Amygdala (tissue), 56 donors: Measurements from ENCODE around the gene KHK.
A peak's percentile ranks its signal among the peaks of the same experiment; 100 is the strongest.
"Not testable (repeated sequence)": the region's sequence is repeated elsewhere in the genome, so short reads cannot be mapped to it uniquely, and the experiment has no call there.

Experiments
- DNase-seq, 56 donors: peaks; one replicate each; lab custom pipeline; 2025; lab: John Stamatoyannopoulos, UW

Gene KHK

DNA sequence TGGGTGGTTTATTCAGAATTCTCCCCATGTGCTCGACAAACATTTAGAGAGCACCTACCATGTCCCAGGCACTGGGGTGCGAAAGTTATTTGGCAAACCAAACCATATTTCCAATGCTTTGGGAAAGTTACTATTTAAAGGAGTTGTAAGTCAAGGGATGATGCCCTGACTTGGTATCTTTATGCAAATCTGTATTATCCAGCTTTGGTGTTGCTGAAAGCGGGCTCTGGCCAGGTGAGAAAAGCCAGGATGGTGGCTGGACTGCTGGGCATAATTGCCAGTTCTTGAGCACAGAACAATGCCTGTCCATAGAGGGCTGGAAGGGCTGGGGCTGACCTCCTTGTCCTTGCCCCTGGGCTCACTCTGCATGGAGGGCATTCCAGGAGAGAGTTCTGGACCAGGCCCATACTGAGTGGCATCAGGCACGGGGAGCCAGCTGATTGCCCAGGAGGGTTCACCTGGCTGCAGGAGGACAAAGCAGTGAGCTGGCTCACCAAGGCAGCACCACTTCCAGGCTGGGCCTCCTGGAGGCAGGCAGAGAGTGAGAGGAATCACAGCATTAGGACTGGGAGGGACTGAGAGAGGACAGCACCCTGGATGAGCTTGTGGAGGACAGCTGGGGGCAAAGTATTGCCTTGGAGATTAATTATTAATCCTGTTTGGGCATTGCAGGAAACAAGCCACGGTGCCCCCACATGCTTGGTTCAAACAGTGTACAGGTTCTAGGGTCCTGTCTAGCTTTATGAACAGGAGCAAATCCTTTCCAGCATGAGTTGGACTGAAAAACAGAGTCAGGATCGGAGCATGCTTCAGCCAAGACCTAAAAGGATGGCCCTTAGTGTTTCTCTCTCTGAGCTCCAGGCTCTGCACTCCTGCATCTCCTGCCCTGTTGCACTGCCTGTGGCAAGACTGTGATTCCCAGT is 7.1 kb downstream of the KHK start:
- no peak for DNase-seq

DNA sequence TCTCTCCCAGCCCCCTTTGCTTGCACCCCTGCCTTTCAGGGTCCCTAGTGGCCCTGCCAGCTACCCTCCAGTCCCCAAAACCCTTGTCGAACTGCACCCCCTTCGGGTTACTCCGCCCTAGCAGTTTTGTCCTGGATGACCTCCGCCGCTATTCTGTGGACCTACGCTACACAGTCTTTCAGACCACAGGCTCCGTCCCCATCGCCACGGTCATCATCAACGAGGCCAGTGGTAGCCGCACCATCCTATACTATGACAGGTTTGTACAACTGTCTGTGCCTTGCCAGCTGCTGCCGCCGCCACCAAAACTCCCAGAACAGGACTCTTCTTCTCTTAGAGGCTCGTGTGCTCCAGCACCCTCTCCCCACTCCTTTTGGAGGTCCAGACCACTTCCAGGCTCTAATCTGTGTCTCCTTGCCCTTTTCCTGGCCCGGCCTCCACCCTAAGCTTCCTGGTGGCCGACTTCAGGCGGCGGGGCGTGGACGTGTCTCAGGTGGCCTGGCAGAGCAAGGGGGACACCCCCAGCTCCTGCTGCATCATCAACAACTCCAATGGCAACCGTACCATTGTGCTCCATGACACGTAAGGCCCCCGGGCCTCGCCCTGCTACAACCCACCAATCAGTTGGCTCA is 7.9 kb downstream of the KHK start:
- DNase-seq: no peak

- DNase-seq: no peak
These were observed 8.8 kb downstream of the KHK start for GRCh38 chr2:27095427-27095744.

DNA sequence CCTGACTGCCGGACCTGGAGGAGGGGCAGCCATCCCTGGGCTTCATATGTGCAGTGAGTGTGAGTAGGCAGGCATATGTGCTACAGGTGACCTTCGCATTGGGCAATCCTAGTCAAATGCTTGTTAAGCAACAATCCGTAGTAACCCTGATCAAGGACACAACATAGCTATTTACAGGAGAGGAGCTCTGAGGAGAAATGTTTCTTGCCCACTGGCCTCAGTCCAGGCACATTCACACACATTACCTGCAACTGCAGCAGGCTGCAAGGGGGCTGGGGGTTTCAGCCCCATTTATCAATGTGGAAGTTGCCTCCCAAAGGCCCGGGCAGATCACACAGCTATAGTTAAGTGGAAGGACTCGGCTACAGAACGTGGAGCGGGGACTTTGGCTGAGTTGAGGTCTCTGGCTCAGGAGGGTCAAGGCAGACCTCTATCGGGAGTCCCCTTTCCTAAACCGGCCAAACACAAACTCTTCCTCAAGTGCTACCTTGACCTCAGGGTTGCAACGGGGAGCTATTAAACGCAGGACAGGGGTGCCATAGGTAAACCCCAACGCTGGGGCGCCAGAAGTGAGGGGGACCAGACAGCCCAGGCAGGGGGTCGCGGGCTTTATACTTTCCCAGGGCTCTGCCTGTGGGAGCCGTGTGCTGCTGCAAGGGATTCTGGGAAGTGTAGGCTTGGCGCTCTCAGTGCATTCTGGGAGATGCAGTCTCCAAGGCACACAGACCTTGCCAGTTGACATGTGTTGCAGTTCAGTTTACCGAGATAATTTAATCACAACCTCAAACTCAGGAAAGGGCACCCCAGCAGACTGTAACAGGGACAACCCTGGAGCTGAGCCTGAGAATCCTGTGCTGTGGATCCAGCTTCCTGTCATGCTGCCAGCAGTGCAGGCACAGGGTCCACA is 9.4 kb downstream of the KHK start:
- peak in 45 of 56 donors; percentile 22 to 82 (median 51) for DNase-seq

DNA sequence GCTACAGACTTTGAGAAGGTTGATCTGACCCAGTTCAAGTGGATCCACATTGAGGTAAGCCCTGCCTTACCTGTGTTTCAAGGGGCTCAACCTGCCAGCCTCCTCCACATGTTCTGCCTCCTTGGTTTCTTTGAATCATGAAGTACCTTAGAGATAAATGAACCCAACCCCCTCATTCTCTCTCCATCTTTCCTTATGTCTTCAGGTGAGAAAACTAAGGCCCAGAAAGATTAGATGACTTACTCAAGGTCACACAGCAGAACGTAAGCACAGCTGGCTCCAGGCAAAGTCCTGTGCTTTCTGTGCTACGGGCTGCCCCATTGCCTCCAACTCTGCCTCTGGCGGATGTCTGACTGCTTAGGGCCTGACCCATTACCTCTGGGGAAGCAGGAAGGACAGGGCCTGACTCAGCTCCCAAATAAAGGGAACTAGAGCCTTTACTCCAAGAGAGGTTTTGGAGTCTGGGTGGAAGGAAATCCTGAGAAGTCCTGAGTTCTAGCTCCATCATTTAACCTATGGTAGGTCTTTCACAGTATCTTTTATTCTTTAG is 10.3 kb downstream of the KHK start:
- DNase-seq: no peak

- DNase-seq: no peak
These were observed 10.8 kb downstream of the KHK start for GRCh38 chr2:27097341-27097740.

- no peak for DNase-seq
These were observed 12.9 kb downstream of the KHK start for GRCh38 chr2:27099334-27099955.

DNA sequence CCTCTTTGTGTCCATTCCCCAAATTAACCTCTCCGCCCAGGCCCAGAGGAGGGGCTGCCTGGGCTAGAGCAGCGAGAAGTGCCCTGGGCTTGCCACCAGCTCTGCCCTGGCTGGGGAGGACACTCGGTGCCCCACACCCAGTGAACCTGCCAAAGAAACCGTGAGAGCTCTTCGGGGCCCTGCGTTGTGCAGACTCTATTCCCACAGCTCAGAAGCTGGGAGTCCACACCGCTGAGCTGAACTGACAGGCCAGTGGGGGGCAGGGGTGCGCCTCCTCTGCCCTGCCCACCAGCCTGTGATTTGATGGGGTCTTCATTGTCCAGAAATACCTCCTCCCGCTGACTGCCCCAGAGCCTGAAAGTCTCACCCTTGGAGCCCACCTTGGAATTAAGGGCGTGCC is 13.5 kb downstream of the KHK start:
- no peak for DNase-seq

DNA sequence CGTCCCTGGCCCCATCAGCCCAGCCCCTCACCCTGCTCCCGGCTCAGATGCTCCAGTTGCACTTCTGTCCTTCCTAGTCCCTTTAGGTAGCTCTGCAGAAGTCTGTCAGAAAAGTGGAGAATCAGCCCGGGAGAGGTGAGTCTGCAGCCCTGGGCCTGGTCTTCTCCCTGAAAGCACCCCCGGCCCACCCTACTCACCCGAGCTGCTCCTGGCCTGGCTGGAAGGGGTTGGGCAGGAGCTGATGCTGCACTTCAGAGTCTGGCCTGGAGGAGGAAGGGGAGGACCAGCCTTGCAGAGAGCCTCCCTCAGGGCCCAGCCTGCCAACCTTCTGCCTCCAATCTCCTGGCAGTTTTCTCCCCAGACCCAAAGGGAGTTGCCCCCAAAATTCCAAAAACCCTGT is 15.8 kb downstream of the KHK start:
- no peak for DNase-seq

GRCh38 chr2:27105981-27106380 is 19.4 kb downstream of the KHK start:
- DNase-seq: no peak

- DNase-seq: no peak
These were observed 21.6 kb downstream of the KHK start for GRCh38 chr2:27108221-27108620.

DNA sequence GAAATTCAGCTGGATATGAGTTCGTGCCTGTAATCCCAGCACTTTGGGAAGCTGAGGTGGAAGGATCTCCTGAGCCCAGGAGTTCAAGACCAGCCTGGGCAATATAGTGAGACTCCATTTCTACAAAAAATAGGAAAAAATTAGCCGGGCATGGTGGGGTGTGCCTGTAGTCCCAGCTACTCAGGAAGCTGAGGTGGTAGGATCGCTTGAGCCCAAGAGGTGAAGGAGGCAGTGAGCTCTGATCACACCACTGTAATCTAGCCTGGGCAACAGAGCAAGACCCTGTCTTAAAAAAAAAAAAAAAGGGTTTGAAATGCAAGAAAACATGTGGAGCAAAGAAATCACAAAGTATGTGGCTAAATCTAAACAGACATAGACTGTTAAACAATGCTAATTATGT is 22.5 kb downstream of the KHK start:
- DNase-seq: no peak

DNA sequence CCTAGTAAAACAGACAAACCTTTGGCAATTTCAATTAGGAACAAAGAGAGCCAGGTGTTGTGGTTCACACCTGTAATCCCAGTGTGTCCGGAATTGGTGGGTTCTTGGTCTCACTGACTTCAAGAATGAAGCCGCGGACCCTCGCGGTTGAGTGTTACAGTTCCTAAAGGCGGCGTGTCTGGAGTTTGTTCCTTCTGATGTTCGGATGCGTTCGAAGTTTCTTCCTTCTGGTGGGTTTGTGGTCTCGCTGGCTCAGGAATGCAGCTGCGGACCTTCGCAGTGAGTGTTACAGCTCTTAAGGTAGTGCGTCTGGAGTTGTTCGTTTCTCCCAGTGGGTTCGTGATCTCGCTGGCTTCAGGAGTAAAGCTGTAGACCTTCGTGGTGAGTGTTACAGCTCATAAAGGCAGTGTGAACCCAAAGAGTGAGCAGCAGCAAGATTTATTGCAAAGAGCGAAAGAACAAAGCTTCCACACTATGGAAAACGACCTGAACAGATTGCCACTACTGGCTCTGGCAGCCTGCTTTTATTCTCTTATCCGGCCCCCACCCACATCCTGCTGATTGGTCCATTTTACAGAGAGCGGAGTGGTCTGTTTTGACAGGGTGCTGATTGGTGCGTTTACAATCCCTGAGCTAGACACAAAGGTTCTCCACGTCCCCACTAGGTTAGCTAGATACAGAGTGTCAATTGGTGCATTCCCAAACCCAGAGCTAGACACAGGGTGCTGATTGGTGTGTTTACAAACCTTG is 24.2 kb downstream of the KHK start:
- not testable (repeated sequence) for DNase-seq

- DNase-seq: not testable (repeated sequence)
These were observed 25.0 kb downstream of the KHK start for GRCh38 chr2:27111392-27112078.

GRCh38 chr2:27115519-27115918 is 28.9 kb downstream of the KHK start:
- no peak for DNase-seq

- no peak for DNase-seq
These were observed 31.5 kb downstream of the KHK start for GRCh38 chr2:27117995-27118524.

DNA sequence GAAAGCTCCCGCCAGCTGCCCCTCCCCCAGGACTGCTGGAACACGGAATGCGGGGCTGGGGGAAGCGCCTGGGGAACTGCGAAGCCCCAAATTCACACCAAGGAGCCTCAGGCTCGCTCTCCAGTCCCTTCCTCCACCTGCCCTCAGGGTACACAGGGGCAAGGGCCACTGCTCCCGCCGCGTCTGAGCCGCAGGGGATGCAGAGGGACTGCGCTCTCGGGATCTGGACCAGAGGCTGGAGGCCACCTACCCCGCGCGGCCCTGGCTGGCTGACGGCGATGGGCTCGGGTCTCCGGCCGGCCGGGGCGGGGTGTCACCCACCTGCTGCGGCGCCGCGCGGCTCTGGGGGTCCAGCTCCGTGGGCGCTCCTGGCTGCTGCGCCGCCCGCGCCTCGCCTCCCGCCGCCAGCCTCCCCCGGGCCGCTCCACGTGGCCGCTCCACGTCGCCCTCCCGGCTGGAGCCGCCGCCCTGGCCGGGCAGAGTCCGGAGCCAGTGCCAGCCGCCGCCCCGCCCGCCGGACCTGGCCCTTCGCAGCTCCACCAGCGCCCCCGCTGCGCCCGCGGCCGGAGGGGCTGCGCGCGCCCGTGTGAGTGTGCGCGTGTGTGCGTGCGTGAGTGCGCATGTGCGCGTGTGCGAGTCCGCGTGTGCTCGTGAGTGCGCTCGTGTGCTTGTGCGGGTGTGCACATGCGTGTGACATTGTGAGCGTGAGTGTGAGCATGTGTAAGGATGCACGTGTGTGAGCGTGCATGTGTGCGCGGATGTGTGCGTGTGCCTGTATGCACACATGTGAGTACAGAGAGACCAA is 32.2 kb downstream of the KHK start, which contains the start of gene CGREF1:
Gene CGREF1 (minus strand): TSS at position 604 of the 805 bp plus-strand sequence. CDS start 14,762 bp downstream, outside the sequence.
- DNase-seq: peak in 8 of 56 donors; percentile 6 to 42 (median 15)

DNA sequence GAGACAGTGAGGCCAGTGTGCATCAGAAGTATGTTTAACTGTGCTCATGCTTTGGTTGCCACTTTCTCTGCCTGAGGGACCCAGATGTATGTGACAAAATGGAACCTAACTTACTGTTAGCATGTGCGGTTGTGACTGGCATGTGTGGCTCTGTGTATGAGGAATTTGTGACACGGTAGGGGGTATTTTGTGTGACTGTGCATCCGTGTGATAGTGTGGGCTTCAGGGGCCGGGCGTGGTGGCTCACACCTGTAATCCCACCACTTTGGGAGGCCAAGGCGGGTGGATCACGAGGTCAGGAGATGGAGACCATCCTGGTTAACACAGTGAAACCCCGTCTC is 32.7 kb downstream of the KHK start:
- not testable (repeated sequence) for DNase-seq
